DMS114 treated with DMSO at 0.1 percent for 48 hours (cell line): ENCODE measurements around the gene TMOD1.
"Not testable (repeated sequence)": the region's sequence is repeated elsewhere in the genome, so short reads cannot be mapped to it uniquely, and the experiment has no call there.

Source experiments
- DNase-seq: peaks from one replicate; lab custom pipeline; 2025; ENCODE audit not compliant: unreplicated experiment; lab: John Stamatoyannopoulos, UW

TMOD1 gene

DNA sequence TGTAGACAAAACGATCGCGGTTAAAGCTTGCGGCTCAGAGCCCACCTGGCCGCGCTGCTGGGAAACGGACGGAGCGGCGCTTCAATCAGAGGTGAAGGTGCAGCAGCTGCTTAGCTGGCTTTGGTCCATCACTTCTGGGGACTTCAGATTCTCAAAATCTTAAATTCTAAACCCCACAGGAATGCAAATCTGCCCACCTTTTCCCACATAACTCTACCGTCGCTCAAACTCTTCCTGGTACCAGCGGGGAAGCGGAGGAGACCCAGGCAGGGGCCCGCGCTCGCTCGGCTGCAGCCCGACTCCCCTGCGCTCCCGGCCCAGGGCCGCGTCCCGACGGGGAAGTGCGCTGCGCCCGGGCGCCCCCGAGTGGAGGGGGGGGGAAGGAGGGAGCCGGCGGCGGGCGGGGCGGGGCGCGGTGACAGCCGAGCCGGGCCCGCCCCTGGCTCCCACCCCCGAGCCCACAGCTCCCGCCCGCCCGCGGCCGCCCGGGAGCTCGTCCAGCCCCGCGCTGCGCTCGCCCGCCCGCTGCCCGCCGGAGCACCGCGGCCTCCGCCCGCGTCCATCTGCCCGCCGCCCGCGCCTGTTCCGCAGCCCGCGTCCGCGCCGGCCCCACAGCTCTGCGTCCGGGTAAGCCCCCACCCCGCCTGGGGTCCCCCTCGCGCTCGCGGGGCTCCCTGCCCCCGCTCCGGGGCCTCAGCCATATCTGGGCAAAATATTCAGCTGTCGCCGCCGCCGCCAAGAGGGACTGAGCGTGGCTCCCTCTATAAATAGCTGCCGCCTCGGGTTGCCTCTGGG, at the start of gene TMOD1:
TMOD1 (plus strand) TSS at position 490 of the 795 bp plus-strand sequence. CDS start 22,523 bp downstream, outside the sequence.
- DNase-seq = peak; percentile 11

- not testable (repeated sequence) for DNase-seq
Measured at GRCh38 chr9:97453573-97453972, 47.9 kb upstream of the TMOD1 start.

DNA sequence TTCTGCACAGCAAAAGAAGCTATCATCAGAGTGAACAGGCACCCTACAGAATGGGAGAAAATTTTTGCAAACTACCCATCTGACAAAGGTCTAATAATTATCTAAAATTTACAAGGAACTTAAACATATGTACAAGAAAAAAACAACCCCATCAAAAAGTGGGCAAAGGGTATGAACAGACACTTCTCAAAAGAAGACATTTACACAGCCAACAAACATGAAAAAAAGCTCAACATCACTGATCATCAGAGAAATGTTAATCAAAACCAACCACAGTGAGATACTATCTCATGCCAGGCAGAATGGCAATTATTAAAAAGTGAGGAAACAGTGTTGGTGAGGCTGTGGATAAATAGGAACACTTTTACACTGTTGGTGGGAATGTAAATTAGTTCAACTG, 44.6 kb upstream of the TMOD1 start:
- not testable (repeated sequence) for DNase-seq

DNA sequence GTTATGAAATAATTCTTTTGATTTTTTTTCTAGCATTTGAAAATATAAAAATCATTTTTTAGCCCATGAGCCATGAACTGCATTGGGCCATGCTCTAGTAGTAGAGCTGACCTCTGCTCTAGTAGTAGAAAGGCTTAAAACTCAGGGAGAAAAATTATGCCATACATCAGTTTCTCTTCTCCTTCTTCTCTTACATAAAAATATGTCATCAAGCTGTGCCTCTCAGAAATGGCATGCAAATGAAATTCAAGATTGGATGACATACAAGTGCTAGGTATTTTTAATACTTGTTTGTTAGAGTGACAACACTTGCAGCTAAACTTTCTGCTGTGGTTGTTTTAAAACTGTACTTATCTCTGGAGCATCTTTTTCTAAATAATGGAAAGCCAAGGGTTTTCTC, 42.1 kb upstream of the TMOD1 start:
- DNase-seq = no peak

DNA sequence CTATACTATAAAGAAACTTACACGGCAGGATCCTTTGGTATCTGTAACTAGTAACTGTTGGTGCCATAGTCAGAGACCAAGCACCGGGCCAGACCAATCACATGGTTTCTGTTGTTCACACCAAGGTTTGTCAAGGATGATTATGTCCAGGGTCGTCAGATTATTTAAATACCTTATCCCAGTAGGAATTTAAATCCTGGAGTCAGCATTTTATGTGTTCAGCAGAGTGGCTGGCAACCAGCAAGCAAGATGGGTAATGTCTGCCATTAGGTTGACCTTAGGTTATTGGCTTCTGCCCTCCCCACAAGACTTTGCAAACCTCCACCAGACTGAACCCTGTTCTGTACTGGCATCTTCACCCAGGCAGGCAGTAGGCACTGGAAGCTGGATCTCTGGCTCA, 39.3 kb upstream of the TMOD1 start:
- no peak for DNase-seq

GRCh38 chr9:97462914-97463313, 38.6 kb upstream of the TMOD1 start:
- DNase-seq = no peak

- peak; percentile 6 for DNase-seq
Measured at GRCh38 chr9:97468658-97469448, 32.6 kb upstream of the TMOD1 start.

GRCh38 chr9:97470076-97470475, 31.4 kb upstream of the TMOD1 start:
- no peak for DNase-seq

DNA sequence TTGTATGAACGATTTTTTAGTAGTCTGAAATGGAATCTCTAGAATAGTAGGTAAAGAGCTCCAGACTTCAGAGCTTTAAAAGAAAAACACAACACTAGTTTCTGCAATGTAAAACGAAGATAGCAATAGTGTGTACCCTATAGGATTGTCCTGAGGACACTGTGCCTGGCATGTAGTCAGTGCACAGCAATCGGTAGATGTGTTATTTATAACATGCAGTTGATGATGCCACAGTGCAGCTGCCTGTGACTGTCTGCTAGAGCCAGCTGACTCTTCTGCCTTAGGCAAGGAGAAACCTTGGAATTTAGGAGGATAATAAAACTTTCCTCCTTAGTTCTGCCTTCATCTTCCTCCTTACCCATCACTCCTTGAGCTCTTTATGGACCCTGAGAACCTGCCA, 27.7 kb upstream of the TMOD1 start:
- DNase-seq = no peak

DNA sequence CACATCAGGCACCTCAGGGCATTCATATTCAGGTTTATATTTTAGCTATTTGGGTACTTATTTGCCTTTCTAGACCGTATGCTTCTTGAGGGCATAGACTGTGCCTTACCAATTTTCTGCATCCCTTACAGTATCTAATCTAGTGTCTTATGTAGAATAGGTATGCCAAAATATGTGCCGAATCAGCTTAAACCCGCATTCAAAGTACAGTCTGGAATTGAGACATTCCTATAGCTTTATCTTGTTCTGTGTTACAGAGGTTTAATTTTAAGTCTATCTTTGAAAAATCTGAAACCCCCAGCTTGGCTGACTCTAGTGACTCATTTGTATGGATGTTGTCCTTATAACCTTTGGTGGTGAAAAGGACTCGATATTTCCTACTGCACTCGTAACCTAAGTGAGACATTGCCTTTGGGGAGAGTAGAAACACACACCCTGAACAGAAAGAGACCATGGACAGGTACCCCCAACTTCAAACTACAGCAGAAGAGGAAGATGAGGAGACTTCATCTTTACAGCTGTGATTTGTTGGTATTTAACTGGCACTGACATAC, 27.0 kb upstream of the TMOD1 start:
- DNase-seq = no peak

GRCh38 chr9:97475059-97475458, 26.4 kb upstream of the TMOD1 start:
- no peak for DNase-seq

- no peak for DNase-seq
Measured at GRCh38 chr9:97478301-97478981, 23.0 kb upstream of the TMOD1 start.

DNA sequence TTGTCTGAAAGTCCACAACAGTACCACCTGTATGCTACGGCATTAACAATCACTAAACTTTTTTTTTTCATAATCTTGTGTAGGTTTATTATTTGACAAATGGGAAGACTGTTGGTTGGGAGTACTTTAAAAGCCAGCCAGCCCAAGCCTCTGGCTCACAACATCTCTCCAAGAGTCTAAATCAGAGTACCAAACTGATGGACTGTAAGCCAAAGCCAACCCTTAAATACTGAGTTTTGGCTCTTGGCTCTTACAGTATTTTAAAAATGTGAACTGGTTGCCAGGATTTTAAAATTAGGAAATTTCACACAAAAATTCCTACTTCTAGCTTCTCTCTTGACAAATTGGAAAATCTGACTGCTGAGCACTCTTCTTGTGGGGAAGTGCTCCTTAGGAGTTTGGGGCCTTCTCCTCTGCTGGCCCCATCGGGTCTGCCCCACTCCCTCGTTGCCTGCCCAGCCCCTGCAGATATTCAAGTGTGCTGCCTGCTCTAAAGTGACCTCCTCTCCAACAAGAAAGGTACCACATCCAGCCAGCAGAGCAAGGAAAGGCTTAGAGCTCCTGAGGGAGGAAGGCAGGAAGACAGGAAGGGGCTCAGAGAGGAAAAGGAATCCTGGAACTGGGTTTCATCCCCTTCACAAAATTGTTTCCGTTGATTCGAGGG, 21.8 kb upstream of the TMOD1 start:
- DNase-seq = no peak

- DNase-seq = no peak
Measured at GRCh38 chr9:97480174-97480573, 21.3 kb upstream of the TMOD1 start.

DNA sequence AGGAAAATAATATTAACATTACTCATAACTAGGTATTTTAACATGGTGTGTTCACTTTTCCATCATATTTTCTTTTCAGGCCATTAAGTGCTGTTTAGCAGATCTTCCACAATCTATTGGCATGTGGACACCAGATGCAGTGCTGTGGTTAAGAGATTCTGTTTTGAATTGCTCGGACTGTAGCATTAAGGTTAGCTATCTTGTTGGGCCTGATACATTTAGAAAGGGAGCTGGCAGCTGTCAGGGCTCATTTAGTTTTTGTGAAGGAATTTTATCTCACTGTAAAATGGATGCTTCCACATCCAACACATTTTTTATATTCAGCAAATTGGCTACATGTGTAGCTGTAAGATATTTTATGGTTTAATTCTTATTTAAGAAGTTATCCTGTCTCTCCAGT, 20.7 kb upstream of the TMOD1 start:
- DNase-seq = no peak

GRCh38 chr9:97484134-97484533, 17.3 kb upstream of the TMOD1 start:
- DNase-seq = no peak

- no peak for DNase-seq
Measured at GRCh38 chr9:97487107-97487506, 14.4 kb upstream of the TMOD1 start.

- no peak for DNase-seq
Measured at GRCh38 chr9:97487861-97488260, 13.6 kb upstream of the TMOD1 start.

DNA sequence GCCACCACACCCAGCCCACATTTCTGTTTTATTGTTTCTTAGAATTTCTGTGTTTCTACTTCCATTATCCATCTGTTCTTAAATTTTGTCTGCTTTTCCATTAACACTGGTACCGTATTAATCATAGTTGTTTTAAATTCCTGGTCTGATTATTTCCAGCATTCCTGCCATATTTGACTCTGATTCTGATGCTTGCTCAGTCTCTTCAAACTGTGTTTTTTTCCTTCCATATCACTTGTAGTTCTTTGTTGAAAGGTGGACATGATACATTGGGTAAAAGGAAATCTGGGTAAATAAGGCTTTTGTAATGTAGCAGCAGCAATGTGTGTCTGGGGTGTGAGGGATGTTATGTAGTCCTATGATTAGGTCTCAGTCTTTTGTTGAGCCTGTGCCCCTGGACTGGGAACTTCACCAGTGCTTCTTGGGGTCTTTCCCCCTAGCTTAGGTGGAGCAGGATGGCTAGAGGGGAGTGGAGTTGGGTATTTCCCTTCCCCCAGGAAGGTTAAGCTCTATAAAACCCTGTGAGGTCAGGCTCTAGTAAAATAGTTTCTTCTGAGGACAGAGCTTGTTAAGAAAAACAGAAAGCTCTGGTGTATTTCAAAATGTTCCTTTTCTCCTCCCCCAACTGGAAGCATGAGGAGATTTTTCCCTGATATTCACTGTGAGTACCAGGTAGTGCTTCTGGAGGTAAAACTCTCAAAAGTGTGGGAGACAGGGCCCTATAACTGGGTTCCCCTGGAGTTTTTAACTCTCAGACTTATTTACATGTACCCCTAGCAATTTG, 10.1 kb upstream of the TMOD1 start:
- no peak for DNase-seq
